ENCODE data around the gene SSUH2. TPM values are rescaled to one million over a fixed set of nuclear protein-coding genes. Genes with fewer than 3 reads are reported as not detected.

SSUH2 gene
- total and polyA plus RNA-seq, 12 donors = 0.12 to 1.3 (median 0.61) TPM; not detected in 3

GRCh38 chr3:8574040-8574669 lies 70.4 kb downstream of the SSUH2 start:
- DNase-seq = peak in 1 of 7 donors; percentile 35
- H3K27ac ChIP-seq = peak overlapping the region in 2 of 5 donors; percentile 27 to 56
- H3K27me3 ChIP-seq = no peaks in the 10 kb centered on the region
- no peaks in the 10 kb centered on the region for H3K36me3 ChIP-seq (replicated peaks in 1 of 2)
- intact Hi-C loops (cut with DNase I) = no loop called here
- no peak overlapping the region for H3K4me3 ChIP-seq
- H3K9me3 ChIP-seq (replicated peaks in 1 of 3) = no peaks in the 10 kb centered on the region
- 71 to 84% (median 77%) methylated on average over 2 of the region's 2 CpGs for WGBS, 4 donors
- no peak for TF ChIP-seq POLR2A (IDR thresholded peaks at IDR 0.05)
- no peak for TF ChIP-seq CTCF (IDR thresholded peaks at IDR 0.05)
- peaks cover 0 to 21% of the 10 kb centered on the region in 2 donors for H3K4me1 ChIP-seq (replicated peaks in 1 of 2)

GRCh38 chr3:8573342-8573926 lies 71.2 kb downstream of the SSUH2 start:
- H3K27ac ChIP-seq = peak overlapping the region in 2 of 5 donors; percentile 6 to 56
- TF ChIP-seq CTCF (IDR thresholded peaks at IDR 0.05) (no peak), POLR2A (IDR thresholded peaks at IDR 0.05) (no peak)
- intact Hi-C loops (cut with DNase I) = no loop called here

GRCh38 chr3:8571256-8571655 lies 73.3 kb downstream of the SSUH2 start:
- H3K4me3 ChIP-seq = no peak overlapping the region
- peaks cover 0 to 21% of the 10 kb centered on the region in 2 donors for H3K4me1 ChIP-seq (replicated peaks in 1 of 2)
- intact Hi-C loops (cut with DNase I) = no loop called here
- H3K27me3 ChIP-seq = no peaks in the 10 kb centered on the region
- TF ChIP-seq POLR2A (IDR thresholded peaks at IDR 0.05) (no peak), CTCF (IDR thresholded peaks at IDR 0.05) (no peak)
- H3K36me3 ChIP-seq (replicated peaks in 1 of 2) = no peaks in the 10 kb centered on the region
- no peaks in the 10 kb centered on the region for H3K9me3 ChIP-seq (replicated peaks in 1 of 3)
- DNase-seq = peak in 1 of 7 donors; percentile 35
- WGBS, 4 donors = 23 to 44% (median 34%) methylated on average over 2 to 3 of the region's 3 CpGs
- peak overlapping the region in 1 of 5 donors; percentile 5 for H3K27ac ChIP-seq

More at GRCh38 chr3:8573342-8573926, 71.2 kb downstream of the SSUH2 start:
- peak in 1 of 7 donors; percentile 45 for DNase-seq
- WGBS, 4 donors = 55 to 63% (median 59%) methylated on average over 4 of the region's 4 CpGs
- Histone ChIP-seq H3K27me3 (no peaks in the 10 kb centered on the region), H3K4me1 (replicated peaks in 1 of 2) (peaks cover 0 to 21% of the 10 kb centered on the region in 2 donors), H3K4me3 (no peak overlapping the region), H3K36me3 (replicated peaks in 1 of 2) (no peaks in the 10 kb centered on the region), H3K9me3 (replicated peaks in 1 of 3) (no peaks in the 10 kb centered on the region)

Other genes with a start within 250 kb of the SSUH2 start
- 10 to 100 TPM in 7 of 9 donors, 1 to 10 TPM in 2; 4.8 to 26.5 (median 19.3) TPM for gene LMCD1, start 143.0 kb downstream of the SSUH2 start, total RNA-seq
- 10 to 100 TPM in 2 of 3 donors, 1 to 10 TPM in 1; 7.0 to 23.9 (median 10.4) TPM for gene LMCD1, start 143.0 kb downstream of the SSUH2 start, polyA plus RNA-seq
- not detected for gene CAV3, start 89.0 kb upstream of the SSUH2 start, total RNA-seq
- gene CAV3, start 89.0 kb upstream of the SSUH2 start, polyA plus RNA-seq = not detected
- gene OXTR, start 124.8 kb upstream of the SSUH2 start, total RNA-seq = 1 to 10 TPM in 2 of 9 donors, under 1 TPM in 6, not detected in 1; 0.09 to 1.3 (median 0.21) TPM
- under 1 TPM; 0.31 to 0.72 (median 0.61) TPM for gene OXTR, start 124.8 kb upstream of the SSUH2 start, polyA plus RNA-seq

Data from adrenal gland (tissue), 12 donors.